Tibial artery (tissue), 4 donors: Measurements from ENCODE around the gene MIPOL1.

Experiments used
- DNase-seq, 2 donors: peaks; one replicate each; pipeline ENCODE4 v3.0.0-alpha.2; 2019
- H3K27ac ChIP-seq, 2 donors: fragments of 200-600 bp; sonication (generic) in 1 of 2; 1 replicate in 1 of 2; 2 replicates in 1 of 2; pipeline ENCODE4 v1.5.1; 2018 to 2019; ENCODE audit warnings: mild to moderate bottlenecking in 1 of 2
- H3K27me3 ChIP-seq, 2 donors: fragments of 200-600 bp; sonication (generic) in 1 of 2; one replicate each; pipeline versions ENCODE4 v1.5.1 to v1.6.0; 2016 to 2019
- H3K36me3 ChIP-seq, 3 donors: fragments of 200-600 bp; sonication (generic) in 2 of 3; one replicate each; pipeline ENCODE4 v1.5.1; 2016 to 2019; ENCODE audit warnings: mild to moderate bottlenecking in 2 of 3
- H3K4me1 ChIP-seq, 4 donors: fragments of 200-600 bp; sonication (generic) in 2 of 4; 1 replicate in 3 of 4; 2 replicates in 1 of 4; pipeline ENCODE4 v1.5.1; 2016 to 2019
- H3K4me3 ChIP-seq, 2 donors: fragments of 200-600 bp; sonication (generic) in 1 of 2; 1 replicate in 1 of 2; 2 replicates in 1 of 2; pipeline ENCODE4 v1.5.1; 2018 to 2019; ENCODE audit warnings: mild to moderate bottlenecking in 2 of 2
- H3K9me3 ChIP-seq, 3 donors: fragments of 200-600 bp; sonication (generic) in 1 of 3; one replicate each; pipeline ENCODE4 v1.5.1; 2016 to 2019
- CTCF ChIP-seq, 2 experiments: fragments of 200-600 bp in 1 of 2; fragments of 450-650 bp in 1 of 2; IDR thresholded peaks; one replicate each; pipeline ENCODE4 v1.5.1; 2017 to 2019; ENCODE audit warnings: antibody characterized with exemption in 2 of 2, mild to moderate bottlenecking in 1 of 2, moderate library complexity in 1 of 2
- intact Hi-C: fragments of 100-400 bp; cut with DNase I; formaldehyde crosslinking; loops from one replicate; pipeline ENCODE4 v1.15.0; 2023; ENCODE audit warnings: low total_unique reads

Gene MIPOL1

GRCh38 chr14:37587881-37588666, 390.3 kb downstream of the MIPOL1 start:
- H3K4me3 ChIP-seq: no peak overlapping the region
- H3K27ac ChIP-seq: no peak overlapping the region
- intact Hi-C loops: no loop called here
- no peak for TF ChIP-seq CTCF (IDR thresholded peaks at IDR 0.05)
- H3K9me3 ChIP-seq: no peaks in the 10 kb centered on the region
- no peak for DNase-seq
- H3K4me1 ChIP-seq: peaks cover 0 to 38% (median 27%) of the 10 kb centered on the region in 4 donors
- H3K36me3 ChIP-seq: no peaks in the 10 kb centered on the region
- peaks cover 22 to 99% of the 10 kb centered on the region in 2 donors for H3K27me3 ChIP-seq

- intact Hi-C loops: no loop called here
- peaks cover 0 to 35% (median 24%) of the 10 kb centered on the region in 4 donors for H3K4me1 ChIP-seq
- H3K36me3 ChIP-seq: no peaks in the 10 kb centered on the region
- H3K27ac ChIP-seq: no peak overlapping the region
- no peaks in the 10 kb centered on the region for H3K9me3 ChIP-seq
- TF ChIP-seq CTCF (IDR thresholded peaks at IDR 0.05): no peak
- H3K4me3 ChIP-seq: no peak overlapping the region
- peaks cover 22 to 99% of the 10 kb centered on the region in 2 donors for H3K27me3 ChIP-seq
- DNase-seq: no peak
These were observed 390.9 kb downstream of the MIPOL1 start for GRCh38 chr14:37588667-37588955.

- Histone ChIP-seq H3K4me3 (no peak overlapping the region), H3K27ac (no peak overlapping the region), H3K4me1 (peaks cover 0 to 31% (median 24%) of the 10 kb centered on the region in 4 donors), H3K36me3 (no peaks in the 10 kb centered on the region), H3K27me3 (peaks cover 21 to 99% of the 10 kb centered on the region in 2 donors), H3K9me3 (no peaks in the 10 kb centered on the region)
- intact Hi-C loops: no loop called here
- no peak for DNase-seq
- TF ChIP-seq CTCF (IDR thresholded peaks at IDR 0.05): no peak
These were observed 391.4 kb downstream of the MIPOL1 start for GRCh38 chr14:37588956-37589714.

- no peak overlapping the region for H3K27ac ChIP-seq
- intact Hi-C loops: loop anchor here (10.0 kb wide), 1 partner anchor 345 kb away; no protein-coding TSS in a partner anchor
- no peak for DNase-seq
- no peaks in the 10 kb centered on the region for H3K9me3 ChIP-seq
- no peak overlapping the region for H3K4me3 ChIP-seq
- no peaks in the 10 kb centered on the region for H3K36me3 ChIP-seq
- TF ChIP-seq CTCF (IDR thresholded peaks at IDR 0.05): no peak
- H3K4me1 ChIP-seq: peaks cover 0 to 29% (median 24%) of the 10 kb centered on the region in 4 donors
- peaks cover 19 to 99% of the 10 kb centered on the region in 2 donors for H3K27me3 ChIP-seq
These were observed 392.1 kb downstream of the MIPOL1 start for GRCh38 chr14:37589715-37590427.

GRCh38 chr14:37590428-37591139, 392.8 kb downstream of the MIPOL1 start:
- DNase-seq: no peak
- no peaks in the 10 kb centered on the region for H3K36me3 ChIP-seq
- H3K27me3 ChIP-seq: peaks cover 15 to 97% of the 10 kb centered on the region in 2 donors
- peaks cover 0 to 31% (median 27%) of the 10 kb centered on the region in 4 donors for H3K4me1 ChIP-seq
- no peak overlapping the region for H3K4me3 ChIP-seq
- H3K27ac ChIP-seq: no peak overlapping the region
- no peaks in the 10 kb centered on the region for H3K9me3 ChIP-seq
- intact Hi-C loops: loop anchor here (10.0 kb wide), 1 partner anchor 346 kb away; no protein-coding TSS in a partner anchor
- TF ChIP-seq CTCF (IDR thresholded peaks at IDR 0.05): no peak
